NCI-H2171 treated with DMSO at 0.1 percent for 48 hours (cell line): ENCODE data around the gene RAMAC.
"Not testable (repeated sequence)": the region's sequence is repeated elsewhere in the genome, so short reads cannot be mapped to it uniquely, and the experiment has no call there.

ENCODE experiments used
- DNase-seq: peaks from one replicate; lab custom pipeline; 2025; lab: John Stamatoyannopoulos, UW

Gene RAMAC

DNA sequence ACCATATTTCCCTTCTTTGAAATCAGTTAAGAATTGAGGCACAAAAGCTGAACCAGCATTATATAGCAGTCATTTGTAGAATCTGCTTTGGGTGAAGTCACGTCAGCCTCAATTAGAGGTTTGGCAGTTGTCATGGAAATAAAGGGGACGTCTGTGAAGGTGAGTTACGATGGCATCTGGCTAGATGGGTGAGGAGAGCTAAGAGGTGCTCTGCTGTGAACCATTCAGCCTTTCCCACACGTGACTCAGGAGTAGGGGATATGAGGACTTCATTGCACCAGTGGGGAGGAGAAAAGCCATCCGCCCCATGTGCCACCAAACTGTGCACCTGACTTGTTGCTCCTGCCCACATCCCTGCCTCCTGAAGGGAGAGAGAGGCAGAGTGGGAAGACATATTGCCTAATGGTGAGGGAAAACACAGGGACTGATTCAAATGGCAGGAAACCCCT, 28.2 kb downstream of the RAMAC start:
- DNase-seq: peak; percentile 10

DNA sequence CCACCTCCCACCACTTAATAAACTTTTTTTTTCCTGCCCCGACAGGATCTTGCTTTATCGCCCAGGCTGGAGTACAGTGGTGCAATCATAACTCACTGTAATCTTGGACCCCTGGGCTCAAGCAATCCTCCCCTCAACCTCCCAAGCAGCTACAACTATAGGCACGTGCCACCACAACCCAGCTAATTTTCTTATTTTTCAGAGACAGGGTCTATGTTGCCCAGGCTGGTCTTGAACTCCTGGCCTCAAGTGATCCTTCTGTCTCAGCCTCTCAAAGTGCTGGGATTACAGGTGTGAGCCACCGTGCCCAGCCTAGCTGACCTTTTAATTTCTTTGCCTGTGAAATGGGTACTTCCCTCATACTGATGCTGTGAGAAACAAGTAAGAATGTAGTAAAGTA, 29.4 kb downstream of the RAMAC start:
- DNase-seq: no peak

GRCh38 chr15:83016906-83017305, 30.9 kb downstream of the RAMAC start:
- no peak for DNase-seq

- no peak for DNase-seq
Observed at GRCh38 chr15:83018436-83018835, 32.4 kb downstream of the RAMAC start.

GRCh38 chr15:83030021-83030420, 44.0 kb downstream of the RAMAC start:
- DNase-seq: no peak

- not testable (repeated sequence) for DNase-seq
Observed at GRCh38 chr15:83031234-83031633, 45.2 kb downstream of the RAMAC start.

DNA sequence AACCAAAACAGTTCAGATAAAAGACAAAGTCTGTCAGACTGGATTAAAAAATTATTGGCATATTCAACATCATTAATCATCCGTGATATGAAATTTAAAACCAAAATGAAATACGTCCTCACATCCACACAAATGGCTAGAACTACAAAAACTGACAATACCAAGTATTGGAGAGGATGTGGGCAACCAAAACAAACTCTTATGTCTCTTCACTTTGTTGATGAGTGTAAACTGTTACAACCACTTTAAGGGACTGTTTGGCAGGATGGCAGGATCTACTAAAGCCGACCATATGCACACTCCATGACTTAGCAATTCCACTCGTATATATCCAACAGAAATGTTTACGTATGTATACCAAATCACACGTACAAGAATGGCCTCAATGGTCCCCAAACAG, 50.2 kb downstream of the RAMAC start:
- DNase-seq: no peak

DNA sequence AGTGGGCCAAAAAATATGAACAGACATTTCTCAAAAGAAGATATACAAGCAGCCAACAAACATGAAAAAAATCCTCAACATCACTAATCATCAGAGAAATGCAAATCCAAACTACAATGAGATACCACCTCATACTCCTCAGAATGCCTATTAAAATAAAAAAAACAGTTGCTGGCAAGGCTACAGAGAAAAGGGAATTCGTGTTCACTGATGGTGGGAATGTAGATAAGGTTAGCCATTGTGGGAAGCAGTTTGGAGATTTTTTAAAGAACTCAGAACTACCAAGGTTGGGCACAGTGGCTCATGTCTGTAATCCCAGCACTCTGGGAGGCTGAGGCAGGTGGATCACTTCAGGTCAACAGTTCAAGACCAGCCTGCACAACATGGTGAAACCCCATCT, 53.2 kb downstream of the RAMAC start:
- DNase-seq: no peak
